HG02885 (cell line): ENCODE results near the gene TNFAIP8L3.
"Not testable (repeated sequence)": the region's sequence is repeated elsewhere in the genome, so short reads cannot be mapped to it uniquely, and the experiment has no call there.

Source experiments
- ATAC-seq: cut with Tn5 transposase; IDR thresholded peaks from one replicate; pipeline ENCODE4 v1.9.1; 2021; ENCODE audit warnings: mild to moderate bottlenecking; ENCODE audit not compliant: unreplicated experiment, poor library complexity

The TNFAIP8L3 gene

GRCh38 chr15:51065781-51066180, 28.9 kb downstream of the TNFAIP8L3 start:
- ATAC-seq = no peak

GRCh38 chr15:51065261-51065660, 29.4 kb downstream of the TNFAIP8L3 start:
- no peak for ATAC-seq

GRCh38 chr15:51062736-51063135, 32.0 kb downstream of the TNFAIP8L3 start:
- ATAC-seq = no peak

- ATAC-seq = no peak
These were observed 34.6 kb downstream of the TNFAIP8L3 start for GRCh38 chr15:51060030-51060673.

GRCh38 chr15:51054535-51054934, 40.2 kb downstream of the TNFAIP8L3 start:
- ATAC-seq = no peak

GRCh38 chr15:51053571-51053970, 41.1 kb downstream of the TNFAIP8L3 start:
- no peak for ATAC-seq

- ATAC-seq = no peak
These were observed 42.9 kb downstream of the TNFAIP8L3 start for GRCh38 chr15:51051776-51052175.

- ATAC-seq = no peak
These were observed 45.6 kb downstream of the TNFAIP8L3 start for GRCh38 chr15:51049081-51049480.

GRCh38 chr15:51048308-51048707, 46.4 kb downstream of the TNFAIP8L3 start:
- ATAC-seq = no peak

GRCh38 chr15:51046799-51047449, 47.8 kb downstream of the TNFAIP8L3 start:
- ATAC-seq = no peak

- ATAC-seq = no peak
These were observed 48.7 kb downstream of the TNFAIP8L3 start for GRCh38 chr15:51046016-51046415.

- ATAC-seq = no peak
These were observed 50.5 kb downstream of the TNFAIP8L3 start for GRCh38 chr15:51044037-51044727.

GRCh38 chr15:51038974-51039319, 55.8 kb downstream of the TNFAIP8L3 start:
- ATAC-seq = no peak

- ATAC-seq = no peak
These were observed 56.3 kb downstream of the TNFAIP8L3 start for GRCh38 chr15:51038162-51038973.

- not testable (repeated sequence) for ATAC-seq
These were observed 57.2 kb downstream of the TNFAIP8L3 start for GRCh38 chr15:51037474-51037873.

- no peak for ATAC-seq
These were observed 63.9 kb downstream of the TNFAIP8L3 start for GRCh38 chr15:51030649-51031316.

- ATAC-seq = no peak
These were observed 69.3 kb downstream of the TNFAIP8L3 start for GRCh38 chr15:51025454-51025846.

GRCh38 chr15:51024735-51025453, 69.8 kb downstream of the TNFAIP8L3 start:
- no peak for ATAC-seq

- no peak for ATAC-seq
These were observed 71.2 kb downstream of the TNFAIP8L3 start for GRCh38 chr15:51023499-51023898.

GRCh38 chr15:51022206-51022605, 72.5 kb downstream of the TNFAIP8L3 start:
- no peak for ATAC-seq
